Hypothalamus (tissue), 51 donors: ENCODE results near the gene FHIP1B.
A peak's percentile ranks its signal among the peaks of the same experiment; 100 is the strongest.

Experiments used
- DNase-seq, 51 donors: peaks; one replicate each; lab custom pipeline; 2025; lab: John Stamatoyannopoulos, UW

Gene FHIP1B

DNA sequence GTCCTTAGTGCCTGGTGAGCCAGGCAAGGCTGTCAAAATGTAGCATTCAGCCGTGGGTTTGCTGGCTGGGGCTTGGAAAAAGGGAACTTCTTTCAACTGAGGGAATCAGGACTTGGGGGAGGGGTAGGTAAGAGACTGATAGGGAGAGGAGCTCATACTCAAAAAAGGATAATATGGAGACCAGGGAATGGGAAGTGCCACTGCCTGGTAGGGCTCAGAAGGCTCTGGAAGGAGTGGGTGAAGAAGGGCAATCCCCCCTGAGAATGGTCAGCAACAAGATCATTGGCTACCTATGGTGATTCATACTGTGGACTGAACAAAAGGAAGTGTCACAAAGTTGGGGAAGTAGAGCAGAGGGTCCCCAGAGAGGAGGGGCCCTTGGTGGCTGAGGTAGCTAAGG, 6.3 kb upstream of the FHIP1B start:
- DNase-seq, result no peak

DNA sequence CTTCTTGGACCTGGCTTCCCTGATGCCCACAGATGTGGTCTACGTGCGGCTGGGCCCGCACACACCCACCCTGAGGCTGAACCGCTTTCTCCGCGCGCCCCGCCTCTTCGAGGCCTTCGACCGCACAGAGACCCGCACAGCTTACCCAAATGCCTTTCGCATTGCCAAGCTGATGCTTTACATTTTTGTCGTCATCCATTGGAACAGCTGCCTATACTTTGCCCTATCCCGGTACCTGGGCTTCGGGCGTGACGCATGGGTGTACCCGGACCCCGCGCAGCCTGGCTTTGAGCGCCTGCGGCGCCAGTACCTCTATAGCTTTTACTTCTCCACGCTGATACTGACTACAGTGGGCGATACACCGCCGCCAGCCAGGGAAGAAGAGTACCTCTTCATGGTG, 5.7 kb upstream of the FHIP1B start:
- no peak for DNase-seq

DNA sequence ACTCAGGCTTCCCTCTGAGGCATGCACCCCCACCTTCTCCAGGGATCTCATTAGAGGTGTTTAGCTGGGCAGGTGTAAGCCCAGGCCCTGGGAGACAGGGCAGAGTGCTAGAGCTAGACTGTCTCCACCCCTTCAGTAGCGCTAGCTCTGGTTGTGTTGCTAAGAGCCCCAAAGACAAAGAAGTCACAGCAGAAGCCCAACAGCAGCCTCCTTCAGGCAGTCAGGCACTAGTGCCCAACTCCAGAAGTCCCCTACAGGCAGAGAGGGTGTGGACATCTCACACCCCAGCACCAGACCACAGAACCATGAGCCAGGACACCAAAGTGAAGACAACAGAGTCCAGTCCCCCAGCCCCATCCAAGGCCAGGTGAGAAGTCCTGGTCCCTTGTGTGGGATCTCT, 4.5 kb upstream of the FHIP1B start, which contains the start of gene CNGA4:
Gene CNGA4 (plus strand): TSS at position 188 of the 400 bp plus-strand sequence. CDS start 118 bp downstream, at position 306.
- no peak for DNase-seq

DNA sequence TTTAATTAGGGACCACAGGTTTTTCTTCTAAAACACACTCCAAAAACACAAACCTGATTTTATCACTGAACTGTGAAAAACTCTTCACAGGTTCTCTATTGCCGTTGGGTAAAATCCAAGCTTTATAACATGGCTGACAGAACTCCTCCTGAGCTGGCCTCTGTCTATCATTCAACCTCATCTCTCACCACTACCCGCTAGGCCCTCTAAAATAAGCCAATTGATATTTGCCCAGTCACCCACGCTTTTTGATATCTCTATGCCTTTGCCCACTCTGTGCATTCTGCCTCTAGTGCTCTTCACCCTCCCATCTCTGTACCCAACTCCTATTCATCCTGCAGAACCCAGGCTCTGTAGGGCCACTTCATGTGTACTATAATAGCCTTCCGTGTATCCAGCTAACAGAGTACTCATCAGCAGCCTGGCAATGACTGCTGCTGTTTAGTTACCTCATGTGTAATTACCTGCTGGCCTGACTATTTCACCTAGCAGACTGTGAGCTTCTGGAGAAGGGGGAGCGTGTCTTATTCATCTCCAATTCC, 3.4 kb upstream of the FHIP1B start:
- no peak for DNase-seq

DNA sequence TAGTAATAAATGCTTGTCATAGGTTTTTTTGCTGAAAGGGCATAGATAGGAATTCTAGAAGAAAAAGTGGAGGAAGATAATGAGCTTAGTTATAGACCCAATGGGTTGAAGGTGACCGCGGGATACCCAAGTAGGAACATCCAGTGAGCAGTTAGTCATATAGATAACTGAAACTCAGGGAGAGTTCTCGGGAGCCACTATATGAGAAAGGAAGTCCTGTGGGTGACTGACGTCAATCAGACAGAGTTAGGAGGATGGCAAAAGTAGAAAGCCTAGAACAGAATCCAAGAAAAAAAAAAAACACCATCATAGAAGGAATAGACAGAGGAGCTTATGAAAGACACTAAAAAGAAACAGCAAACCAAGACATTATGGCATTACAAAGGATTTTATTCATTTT, 2.8 kb upstream of the FHIP1B start:
- no peak for DNase-seq

DNA sequence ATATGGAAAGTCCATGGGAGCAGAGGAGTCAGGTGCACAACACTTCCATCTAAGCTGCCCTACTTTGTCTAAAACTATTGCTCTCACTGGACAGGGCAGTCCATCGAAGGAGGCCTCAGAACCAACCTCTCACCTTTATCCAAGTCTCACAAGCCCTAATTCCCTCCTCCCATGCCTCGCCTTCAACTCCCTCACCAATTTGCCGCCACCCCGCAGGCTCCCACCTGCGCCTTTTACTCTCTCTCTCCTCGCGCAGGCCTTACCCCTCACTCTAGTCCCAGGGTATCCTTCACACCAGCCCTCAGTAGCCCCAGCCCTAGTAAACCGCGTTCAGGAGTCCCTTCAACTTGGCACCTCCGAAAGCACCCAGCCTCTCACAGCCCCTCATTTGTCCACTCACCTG, 451 bp downstream of the FHIP1B start:
- no peak for DNase-seq

DNA sequence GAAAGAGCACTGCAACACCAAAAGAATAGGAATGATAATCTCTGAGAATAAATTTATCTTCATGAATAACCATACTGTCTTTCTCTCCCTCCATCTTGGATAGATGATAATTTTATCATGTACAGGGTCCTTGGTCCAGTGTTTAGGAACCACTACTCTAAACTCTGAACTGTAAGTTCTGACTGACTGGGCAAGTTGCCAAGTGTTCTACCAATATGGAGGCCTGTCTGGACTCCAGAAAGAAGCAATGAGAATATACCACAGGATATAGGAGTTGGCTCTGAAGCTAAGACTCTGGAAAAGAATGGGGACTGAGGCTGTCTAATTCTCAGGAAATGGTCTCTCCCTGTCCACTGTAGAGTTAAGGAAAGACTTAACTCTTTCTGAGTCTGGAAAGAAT, 1.5 kb downstream of the FHIP1B start:
- DNase-seq, result no peak

DNA sequence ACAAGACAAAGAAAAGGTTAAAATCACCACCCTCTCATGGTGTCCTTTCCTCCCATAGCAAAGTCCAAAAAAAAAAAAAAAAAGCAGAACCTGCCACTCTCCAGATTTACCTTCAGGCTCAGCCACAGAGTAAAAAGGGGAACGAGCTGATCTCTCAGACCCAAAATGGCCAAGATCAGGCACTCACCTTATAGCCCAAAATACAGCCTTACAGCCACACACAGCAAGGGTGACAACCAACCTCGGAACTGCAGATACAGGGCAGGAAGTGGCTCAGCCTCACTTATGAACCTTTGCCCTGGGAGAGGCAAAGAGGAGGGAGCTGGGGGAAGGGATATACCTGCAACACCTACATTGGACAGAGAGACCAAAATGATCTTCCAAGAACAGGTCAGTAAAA, 4.5 kb downstream of the FHIP1B start:
- no peak for DNase-seq

DNA sequence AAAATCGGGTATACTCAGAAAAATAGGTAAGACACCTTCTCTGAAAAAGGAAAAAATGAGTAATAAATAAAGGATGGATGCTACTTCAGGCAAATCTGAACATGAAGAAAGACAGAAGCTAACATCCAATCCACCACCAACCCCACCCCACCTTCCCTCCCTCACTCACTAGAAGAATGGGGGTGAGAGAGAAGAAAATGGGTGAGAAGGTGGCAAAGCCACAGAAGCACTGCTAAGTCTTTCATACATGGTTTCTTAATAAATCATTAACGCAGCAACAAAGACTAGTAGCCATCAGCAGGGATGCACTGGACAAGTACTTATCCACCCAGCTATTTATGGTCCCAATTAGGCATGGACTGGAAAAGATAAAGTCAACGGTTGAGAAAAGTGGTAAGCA, 5.9 kb downstream of the FHIP1B start:
- no peak for DNase-seq

DNA sequence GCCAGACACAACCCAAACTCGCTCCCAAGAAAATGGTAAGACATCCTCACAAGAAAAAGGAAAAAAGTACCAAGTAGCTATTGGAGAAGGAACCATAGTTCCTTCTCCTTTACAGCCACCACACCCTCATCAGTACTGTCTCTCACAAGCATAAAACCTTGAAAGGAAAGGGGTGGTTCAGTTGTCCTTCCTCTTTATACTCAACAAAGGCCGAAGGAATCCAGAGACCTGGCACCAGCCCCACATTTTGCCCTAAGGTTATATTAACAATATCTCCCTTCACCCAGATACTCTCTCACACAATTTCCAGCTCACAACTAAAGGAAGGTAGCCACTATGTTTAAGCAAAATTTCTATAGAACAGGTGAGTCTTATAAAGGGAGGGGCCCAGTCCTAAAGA, 8.5 kb downstream of the FHIP1B start:
- no peak for DNase-seq

DNA sequence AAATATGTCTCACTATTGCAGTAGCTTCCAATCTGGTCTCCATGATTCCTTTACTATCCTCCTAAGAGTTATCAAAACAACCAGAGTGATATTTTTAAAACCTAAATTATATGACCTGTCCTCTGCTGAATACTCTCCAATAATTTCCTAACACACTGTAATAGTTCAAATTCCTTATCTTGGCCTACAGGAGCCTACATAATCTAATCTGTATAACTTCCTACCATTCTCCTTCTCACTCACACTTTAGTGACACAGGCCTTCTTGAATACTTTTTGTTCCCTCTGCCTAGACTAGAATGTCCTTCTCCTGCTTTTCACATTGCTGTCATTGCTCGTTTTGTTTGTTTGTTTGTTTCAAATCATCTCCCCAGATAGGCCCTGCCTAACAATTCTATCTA, 9.4 kb downstream of the FHIP1B start:
- DNase-seq, result no peak

DNA sequence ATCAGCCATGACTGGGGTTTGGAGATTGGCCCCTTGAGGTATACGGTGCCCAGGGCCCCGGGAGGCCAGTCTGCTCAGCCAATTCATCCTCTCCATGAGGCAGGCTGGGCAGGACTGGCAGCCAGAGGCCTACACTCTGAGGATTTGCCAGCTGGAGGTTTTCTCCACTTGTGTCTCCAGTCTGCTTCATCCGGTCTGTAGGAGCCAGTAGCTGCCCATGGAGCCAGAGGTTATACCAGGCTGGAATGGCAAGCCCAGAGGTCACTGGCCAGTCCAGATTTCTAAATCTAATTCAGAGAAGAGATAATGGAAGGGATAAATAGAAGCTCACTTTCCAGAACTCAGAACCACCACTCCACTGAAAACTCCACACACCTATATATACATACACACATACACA, 10.0 kb downstream of the FHIP1B start:
- DNase-seq, result no peak

DNA sequence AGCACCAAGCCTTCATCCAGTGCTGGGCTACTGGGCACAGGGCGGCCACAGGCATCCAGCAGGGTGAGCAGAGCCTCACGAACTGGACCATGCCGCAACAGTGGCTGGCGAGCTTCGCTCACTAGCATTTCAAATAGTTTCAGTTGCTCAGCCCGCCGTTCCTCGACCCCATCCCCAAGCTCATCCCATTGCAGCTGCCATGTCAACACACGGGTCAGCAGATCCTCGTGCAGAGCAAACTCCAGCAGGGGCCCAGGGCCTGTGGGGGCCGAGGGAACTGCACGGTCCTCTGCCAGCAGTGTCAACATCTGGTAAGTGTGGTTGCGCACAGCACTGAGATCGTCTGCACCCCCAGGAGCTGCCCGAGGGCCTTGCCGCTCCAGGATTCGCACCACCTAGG, 10.6 kb downstream of the FHIP1B start:
- DNase-seq, result no peak

DNA sequence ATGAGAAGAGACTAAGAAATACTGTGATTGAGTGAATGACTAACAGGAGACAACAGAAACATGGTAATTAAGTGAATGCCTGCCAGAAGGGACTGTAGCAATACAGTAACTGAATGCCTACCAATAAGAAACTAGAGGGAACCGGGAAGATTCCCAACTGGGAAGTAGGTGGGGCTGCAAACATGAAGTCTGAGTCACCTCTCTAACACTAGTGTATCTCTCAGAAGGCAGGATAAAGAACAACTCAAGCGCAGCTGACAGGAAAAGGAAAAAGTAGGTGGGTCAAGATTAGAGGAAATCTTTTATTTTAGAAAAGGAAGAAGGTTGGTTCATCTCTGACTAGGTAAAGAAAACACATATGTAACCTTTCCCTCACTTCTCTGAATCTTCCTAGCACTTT, 15.1 kb downstream of the FHIP1B start:
- DNase-seq, result peak in 1 of 51 donors; percentile 8

DNA sequence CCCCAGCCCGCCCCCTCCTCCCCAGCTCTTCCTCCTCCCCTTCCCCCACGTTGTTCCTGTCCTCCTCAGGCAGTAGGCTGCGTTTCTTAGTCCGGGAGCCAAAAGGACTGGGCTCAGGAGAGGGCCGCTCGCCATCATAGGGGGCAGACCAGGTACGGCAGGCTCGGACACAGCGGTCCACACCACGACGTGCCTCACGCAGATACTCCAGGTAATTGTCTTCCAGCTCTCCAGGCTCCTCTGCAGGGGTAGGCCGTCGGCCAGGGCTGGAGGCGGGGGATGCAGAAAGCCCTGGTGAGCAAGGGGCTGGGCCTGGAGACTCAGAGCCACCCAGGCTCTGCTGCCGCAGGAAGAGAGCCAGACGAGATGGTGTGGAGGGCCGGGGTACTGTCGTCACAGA, 16.7 kb downstream of the FHIP1B start:
- DNase-seq, result no peak

DNA sequence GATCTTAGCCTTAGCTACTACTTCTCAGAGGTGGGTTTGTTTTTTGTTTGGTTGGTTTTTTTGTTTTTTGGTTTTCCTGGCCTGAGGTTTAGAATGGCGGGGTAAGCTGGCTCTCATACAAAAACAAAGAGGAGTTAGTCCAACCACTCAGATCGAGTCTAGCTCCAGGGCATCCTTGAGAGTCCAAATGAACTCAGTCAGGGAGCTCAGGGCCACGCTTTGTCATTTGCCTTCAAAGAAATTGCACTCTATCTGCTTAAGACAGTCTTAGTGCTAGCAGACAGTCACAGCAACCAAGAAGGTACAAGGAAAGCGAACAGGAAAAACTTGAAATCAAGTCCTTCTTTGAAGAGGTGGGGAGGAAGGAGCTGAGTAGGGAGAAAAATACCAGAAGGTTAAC, 17.9 kb downstream of the FHIP1B start:
- DNase-seq, result no peak

DNA sequence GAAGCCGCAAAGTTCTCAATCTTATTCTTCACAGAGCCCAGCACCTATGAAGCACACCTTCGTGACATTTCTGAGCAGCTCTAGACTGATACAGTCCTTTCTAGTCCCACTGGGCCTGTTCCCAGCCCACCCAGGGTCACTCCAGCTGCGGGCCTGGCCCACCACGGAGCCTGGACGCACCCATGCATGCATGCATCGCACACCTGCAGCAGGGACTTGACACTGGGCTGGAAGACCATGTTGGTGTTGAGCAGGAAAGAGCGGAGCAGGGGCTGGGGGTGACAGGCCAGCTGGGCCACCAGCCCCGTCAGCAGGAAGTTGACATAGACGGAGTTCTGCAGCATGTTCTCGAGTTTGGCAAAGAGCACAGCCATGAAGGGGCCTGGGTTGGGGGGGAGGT, 19.9 kb downstream of the FHIP1B start:
- no peak for DNase-seq

DNA sequence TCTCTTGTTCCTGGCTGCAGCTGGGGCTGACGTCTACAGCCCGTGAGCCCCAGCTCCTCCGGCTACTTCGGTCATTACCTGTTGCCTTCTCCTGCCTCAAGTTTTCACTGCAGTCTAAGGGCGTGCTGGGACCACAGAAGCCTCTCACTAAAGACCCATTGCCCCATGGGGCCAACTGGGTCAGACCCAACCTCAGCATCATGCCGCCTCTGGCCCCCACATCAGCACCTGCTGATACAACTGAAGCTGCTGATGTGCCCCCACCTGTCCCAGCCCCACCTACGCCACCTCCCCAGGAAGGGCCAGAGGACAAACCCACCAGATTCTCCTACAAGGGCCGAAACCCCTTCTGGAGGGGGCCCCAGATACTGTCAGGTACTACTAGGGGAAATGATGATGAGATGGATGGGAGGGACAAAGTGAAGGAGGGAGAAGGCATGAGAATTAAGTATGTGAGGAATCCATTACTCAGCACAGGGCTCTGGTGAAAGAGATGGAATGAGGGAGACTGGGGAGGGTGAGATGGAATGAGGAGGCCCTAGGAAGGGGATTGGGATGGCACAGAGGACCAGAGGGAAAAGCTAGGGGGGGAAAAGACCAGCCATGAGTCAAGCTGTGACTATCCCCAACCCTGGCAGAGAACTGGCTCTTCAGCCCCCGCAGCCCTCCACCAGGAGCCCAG, 24.0 kb downstream of the FHIP1B start:
- DNase-seq, result no peak

DNA sequence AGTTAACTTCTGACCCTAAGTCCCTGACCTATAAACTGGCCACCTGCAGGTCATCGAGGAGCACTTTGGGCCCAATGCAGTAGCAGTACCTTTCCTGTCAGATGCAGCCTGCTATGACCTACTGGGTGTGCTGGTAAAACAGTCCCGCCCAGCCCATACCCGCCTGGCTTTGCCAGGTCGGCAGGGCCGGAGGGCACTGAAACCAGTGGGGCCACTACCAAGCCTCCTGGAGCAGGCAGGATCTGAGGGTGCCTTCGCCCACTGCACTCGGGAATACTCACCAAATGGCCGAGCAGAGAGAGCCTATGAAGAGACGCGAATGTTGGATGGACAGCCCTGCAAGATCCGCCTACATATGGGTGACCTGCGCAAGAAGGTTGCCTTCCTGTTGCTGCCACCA, 24.6 kb downstream of the FHIP1B start:
- no peak for DNase-seq

DNA sequence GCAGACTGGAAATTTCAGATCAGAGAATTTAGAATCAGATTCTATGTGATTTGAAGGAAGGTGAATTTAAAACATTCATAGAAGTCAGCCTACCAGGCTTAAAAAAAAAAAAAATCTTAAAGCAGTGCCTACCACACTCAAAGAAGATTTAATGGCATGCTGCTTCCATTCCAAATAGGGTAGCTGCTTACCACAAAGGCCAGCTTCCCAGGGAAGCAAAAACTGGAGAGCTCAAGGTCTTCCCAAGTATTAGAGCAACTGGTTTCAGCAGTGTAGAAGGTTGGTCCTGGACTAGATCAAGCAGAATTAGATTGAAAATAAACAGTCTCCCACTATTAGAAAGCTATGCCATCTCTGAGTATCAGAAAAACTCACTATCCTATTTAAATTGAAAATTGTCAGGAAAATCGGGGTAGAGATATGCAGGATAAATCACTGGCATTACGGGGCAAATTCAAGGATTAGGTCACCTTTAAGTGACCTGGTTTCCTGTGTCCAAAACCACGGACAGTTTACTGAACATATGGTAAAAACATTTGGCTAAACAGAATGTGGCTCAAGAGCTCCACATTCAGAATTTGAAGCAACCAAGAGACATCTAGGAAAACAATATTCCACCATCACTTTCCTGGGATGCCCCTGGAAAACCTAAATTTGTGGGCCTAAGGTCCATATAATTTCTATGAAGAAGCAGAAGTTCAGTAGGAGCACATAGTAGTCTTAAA, 27.8 kb downstream of the FHIP1B start:
- DNase-seq, result no peak

DNA sequence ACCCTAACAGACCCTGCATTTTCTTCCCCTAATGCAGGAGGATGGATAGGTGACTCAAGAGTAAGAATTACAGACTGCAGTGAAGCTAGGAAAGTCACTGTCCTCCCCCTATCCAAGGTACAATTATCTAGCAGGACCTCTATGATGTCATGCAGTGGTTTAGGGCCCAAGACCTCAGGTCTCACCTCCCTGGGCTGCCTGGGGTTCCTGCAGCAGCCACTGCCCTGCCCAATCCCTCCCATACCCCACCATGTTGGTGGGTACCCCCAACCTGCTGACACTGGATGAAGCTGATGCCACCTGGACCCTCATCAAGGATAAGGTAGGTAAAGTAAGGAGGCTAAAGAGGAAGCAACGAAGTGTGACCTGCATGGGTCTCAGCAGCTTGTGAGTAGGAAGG, 29.1 kb downstream of the FHIP1B start, which contains the start of gene C11orf42:
Gene C11orf42 (plus strand): TSS at position 192 of the 400 bp plus-strand sequence. CDS start 59 bp downstream, at position 251.
- no peak for DNase-seq

DNA sequence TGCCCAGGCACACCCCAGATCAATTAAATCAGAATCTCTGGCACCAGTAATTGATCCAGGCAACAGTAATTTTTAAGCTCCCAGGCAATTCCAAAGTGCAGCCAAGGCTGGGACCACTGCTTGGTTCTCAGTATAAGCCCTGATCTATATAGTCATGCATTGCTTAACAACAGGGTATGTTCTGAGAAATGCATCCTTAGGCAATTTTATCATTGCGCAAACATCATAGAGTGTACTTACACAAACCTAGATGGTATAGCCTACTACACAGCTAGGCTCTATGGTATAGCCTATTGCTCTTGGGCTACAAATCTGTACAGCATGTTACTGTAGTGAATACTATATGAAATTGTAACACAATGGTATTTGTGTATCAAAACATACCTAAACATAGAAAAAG, 29.7 kb downstream of the FHIP1B start:
- DNase-seq, result peak in 1 of 51 donors; percentile 61
